NCI-H2227 treated with DMSO at 0.1 percent for 48 hours (cell line): ENCODE results near the gene COPS7A.
"Not testable (repeated sequence)": the region's sequence is repeated elsewhere in the genome, so short reads cannot be mapped to it uniquely, and the experiment has no call there.

Experiments used
- DNase-seq: peaks from one replicate; lab custom pipeline; 2025; lab: John Stamatoyannopoulos, UW

The COPS7A gene

GRCh38 chr12:6701078-6701768 is 22.6 kb upstream of the COPS7A start:
- no peak for DNase-seq

- DNase-seq: peak; percentile 30
Observed at GRCh38 chr12:6703631-6704030, 20.2 kb upstream of the COPS7A start.

- DNase-seq: not testable (repeated sequence)
Observed at GRCh38 chr12:6708351-6708750, 15.5 kb upstream of the COPS7A start.

- DNase-seq: no peak
Observed at GRCh38 chr12:6708960-6709394, 14.9 kb upstream of the COPS7A start.

- DNase-seq: not testable (repeated sequence)
Observed at GRCh38 chr12:6716031-6716873, 7.6 kb upstream of the COPS7A start.

- no peak for DNase-seq
Observed at GRCh38 chr12:6716874-6717437, 6.9 kb upstream of the COPS7A start.

- no peak for DNase-seq
Observed at GRCh38 chr12:6722863-6723262, 983 bp upstream of the COPS7A start.

- no peak for DNase-seq
Observed at GRCh38 chr12:6724409-6724797, 557 bp downstream of the COPS7A start.

GRCh38 chr12:6725350-6725749 is 1.5 kb downstream of the COPS7A start:
- no peak for DNase-seq

- DNase-seq: no peak
Observed at GRCh38 chr12:6729186-6729585, 5.3 kb downstream of the COPS7A start.

- no peak for DNase-seq
Observed at GRCh38 chr12:6730169-6730568, 6.3 kb downstream of the COPS7A start.

GRCh38 chr12:6734506-6735387 is 10.9 kb downstream of the COPS7A start:
- no peak for DNase-seq

GRCh38 chr12:6735448-6736191 is 11.8 kb downstream of the COPS7A start:
- DNase-seq: peak; percentile 21

- DNase-seq: no peak
Observed at GRCh38 chr12:6736754-6737153, 12.9 kb downstream of the COPS7A start.

- not testable (repeated sequence) for DNase-seq
Observed at GRCh38 chr12:6742080-6742479, 18.2 kb downstream of the COPS7A start.

GRCh38 chr12:6742834-6743233 is 19.0 kb downstream of the COPS7A start:
- no peak for DNase-seq

- not testable (repeated sequence) for DNase-seq
Observed at GRCh38 chr12:6743300-6743699, 19.5 kb downstream of the COPS7A start.

- DNase-seq: no peak
Observed at GRCh38 chr12:6745741-6746525, 22.1 kb downstream of the COPS7A start.

GRCh38 chr12:6747216-6747615 is 23.4 kb downstream of the COPS7A start:
- no peak for DNase-seq

- DNase-seq: no peak
Observed at GRCh38 chr12:6748761-6749160, 24.9 kb downstream of the COPS7A start.
